NCI-H1930 (cell line): ENCODE measurements around the gene POP7.
"Not testable (repeated sequence)": the region's sequence is repeated elsewhere in the genome, so short reads cannot be mapped to it uniquely, and the experiment has no call there.

Source experiments
- DNase-seq, 2 experiments: peaks; one replicate each; lab custom pipeline; 2025; lab: John Stamatoyannopoulos, UW

The POP7 gene

GRCh38 chr7:100692578-100692961 lies 13.4 kb upstream of the POP7 start:
- no peak for DNase-seq

DNA sequence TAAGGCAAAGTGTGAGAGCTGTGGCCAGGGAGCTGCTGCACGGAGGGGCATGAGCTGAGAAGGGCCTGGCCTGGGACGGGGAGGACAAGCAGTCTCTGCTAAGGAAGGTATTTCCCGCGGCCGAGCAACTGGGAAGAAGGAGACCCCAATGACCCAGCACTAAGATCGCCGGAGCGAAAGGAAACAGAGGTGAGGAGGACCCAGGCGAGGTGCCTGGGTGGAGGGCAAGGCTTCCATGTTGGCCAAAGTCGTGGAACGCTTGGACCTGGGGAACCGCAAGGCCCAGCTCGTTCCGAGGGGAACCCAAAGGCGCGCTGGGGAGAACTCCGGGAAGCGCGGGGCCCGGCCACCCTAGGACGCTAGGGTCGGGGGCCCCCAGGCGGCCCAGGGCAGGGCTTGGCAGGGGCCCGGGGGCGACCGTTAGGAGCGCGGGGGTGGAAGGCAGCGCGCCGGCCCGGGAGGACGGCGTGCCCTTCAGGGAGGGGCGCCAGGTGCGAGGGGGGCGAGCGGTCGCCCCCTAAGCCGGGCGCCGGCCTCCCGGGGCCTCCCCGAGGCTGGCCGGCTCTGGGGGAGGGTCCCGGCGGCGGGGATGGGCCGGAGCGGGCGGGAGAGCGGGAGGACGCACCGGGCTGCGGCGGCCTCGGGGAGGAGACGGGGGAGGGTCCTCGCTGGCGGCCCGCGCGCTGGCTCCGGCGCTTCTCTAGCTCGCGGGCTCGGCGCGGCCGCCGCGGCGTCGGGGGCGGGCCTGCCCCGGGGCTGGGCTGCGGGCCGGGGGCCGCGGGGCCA lies 12.4 kb upstream of the POP7 start:
- no peak for DNase-seq

GRCh38 chr7:100694098-100694745 lies 11.7 kb upstream of the POP7 start, which contains the start of gene GIGYF1:
TSS of gene GIGYF1 (minus strand) at chr7:100694250. CDS start at chr7:100688238, 6,012 bp downstream.
- DNase-seq, result peak; percentile 76 to 80

DNA sequence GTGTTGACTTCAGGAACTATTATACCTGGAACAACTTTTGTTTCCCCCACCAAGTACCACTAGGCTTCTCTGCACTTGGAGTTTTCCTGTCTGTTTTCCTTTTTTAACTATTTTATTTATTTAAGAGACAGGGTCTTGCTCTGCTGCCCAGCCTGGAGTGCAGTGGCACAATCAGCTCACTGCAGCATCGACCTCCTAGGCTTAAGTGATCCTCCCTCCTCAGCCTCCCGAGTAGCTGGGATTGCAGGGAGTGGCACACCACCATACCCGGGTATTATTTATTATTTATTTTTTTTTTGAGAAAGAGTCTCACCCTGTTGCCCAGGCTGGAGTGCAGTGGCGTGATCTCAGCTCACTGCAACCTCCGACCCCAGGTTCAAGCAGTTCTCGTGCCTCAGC lies 9.8 kb upstream of the POP7 start:
- no peak for DNase-seq

DNA sequence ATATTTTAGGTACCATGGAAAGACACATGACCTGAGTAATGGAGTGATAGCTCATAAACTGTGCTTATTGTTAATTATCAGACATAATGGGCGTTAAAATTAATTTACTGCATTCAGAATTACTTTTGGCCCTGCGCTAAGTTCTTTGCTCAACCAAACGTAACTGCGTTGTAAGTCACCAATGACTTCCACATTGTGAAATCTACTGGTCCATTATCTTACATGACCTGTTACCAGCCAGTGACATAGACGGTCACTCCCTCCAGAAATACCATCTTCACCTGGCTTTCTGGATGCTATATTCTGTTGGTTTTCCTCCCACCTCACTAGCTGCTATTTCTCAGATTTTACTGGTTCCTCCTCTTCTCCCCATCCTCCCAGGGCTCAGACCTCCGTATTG lies 6.9 kb upstream of the POP7 start:
- DNase-seq, result no peak

DNA sequence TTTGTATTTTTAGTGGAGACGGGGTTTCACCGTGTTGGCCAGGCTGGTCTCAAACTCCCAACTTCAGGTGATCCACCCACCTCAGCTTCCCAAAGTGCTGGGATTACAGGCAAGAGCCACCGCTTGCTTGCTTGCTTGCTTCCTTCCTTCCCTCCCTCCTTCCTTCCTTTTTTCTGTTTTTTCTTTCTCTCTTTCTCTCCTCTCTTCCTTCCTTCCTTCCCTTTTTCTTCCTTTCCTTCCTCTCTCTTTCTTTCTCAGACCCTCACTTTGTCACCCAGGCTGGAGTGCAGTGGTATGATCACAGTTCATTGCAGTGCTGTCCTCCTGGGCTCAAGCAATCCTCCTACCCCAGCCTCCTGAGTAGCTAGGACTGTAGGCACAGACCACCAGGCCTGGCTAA lies 4.8 kb upstream of the POP7 start:
- not testable (repeated sequence) for DNase-seq

DNA sequence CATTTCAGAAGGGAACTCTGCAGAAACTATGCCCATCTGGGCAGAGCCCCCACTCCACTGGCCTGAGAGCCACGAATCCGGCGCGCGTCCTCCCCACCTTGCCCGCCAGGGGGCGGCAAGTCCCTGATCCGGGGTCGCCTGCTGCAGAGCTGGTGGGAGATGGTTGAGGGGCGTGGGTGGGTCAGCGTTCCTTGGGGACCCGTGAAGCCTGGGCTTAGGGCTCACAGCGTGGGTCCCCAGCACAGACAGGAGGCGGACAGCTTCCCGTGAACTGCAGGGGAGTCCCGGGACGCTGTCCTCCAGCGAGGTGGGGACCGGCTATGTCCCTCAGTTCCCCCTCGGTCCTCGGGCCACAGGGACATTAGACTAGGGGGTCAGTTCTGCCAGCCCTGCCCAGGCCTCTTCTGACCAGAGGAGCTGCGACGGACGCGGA lies 585 bp upstream of the POP7 start:
- DNase-seq, result peak; percentile 70 to 79

- DNase-seq, result no peak
Measured at GRCh38 chr7:100706672-100707311, 871 bp downstream of the POP7 start.

GRCh38 chr7:100708395-100708794 lies 2.5 kb downstream of the POP7 start:
- no peak for DNase-seq

DNA sequence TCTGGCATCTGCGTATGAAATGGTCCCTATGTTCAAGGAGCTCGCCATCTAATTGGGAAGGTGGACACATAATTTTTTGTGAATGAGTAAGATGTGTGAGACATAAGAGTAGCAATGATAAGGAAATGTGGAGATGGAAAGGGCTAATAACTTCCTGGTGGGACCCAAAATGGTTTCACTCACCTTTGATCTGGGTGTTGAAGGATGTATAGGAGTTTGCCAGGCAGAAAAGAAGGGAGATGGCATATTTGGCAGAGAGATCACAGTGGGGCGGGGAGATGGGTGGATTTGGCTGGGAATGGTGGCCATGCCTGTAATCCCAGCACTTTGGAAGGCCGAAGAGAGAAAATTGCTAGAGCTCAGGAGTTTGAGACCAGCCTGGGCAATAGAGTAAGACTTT lies 4.5 kb downstream of the POP7 start:
- no peak for DNase-seq

DNA sequence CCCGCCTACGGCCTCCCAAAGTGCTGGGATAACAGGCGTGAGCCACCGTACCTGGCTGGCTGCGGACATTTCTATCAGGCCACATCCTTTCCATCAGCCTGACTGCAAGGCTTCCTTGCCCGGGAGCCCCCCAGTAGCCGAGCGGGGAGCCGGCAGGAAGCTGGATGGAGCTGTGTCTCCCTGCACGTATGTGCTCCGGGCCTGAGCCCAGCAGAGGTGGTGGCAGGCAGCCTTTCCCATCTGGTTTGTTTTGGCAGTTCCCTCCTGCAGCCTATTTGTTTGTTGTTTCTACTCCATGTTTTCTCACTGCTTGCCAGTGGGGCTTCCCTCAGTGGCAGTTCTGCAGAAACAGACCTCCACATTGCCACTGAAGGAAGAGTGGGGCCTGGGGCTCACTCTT lies 5.4 kb downstream of the POP7 start:
- no peak for DNase-seq

GRCh38 chr7:100714725-100715124 lies 8.8 kb downstream of the POP7 start:
- no peak for DNase-seq

GRCh38 chr7:100717073-100717472 lies 11.2 kb downstream of the POP7 start:
- not testable (repeated sequence) for DNase-seq

DNA sequence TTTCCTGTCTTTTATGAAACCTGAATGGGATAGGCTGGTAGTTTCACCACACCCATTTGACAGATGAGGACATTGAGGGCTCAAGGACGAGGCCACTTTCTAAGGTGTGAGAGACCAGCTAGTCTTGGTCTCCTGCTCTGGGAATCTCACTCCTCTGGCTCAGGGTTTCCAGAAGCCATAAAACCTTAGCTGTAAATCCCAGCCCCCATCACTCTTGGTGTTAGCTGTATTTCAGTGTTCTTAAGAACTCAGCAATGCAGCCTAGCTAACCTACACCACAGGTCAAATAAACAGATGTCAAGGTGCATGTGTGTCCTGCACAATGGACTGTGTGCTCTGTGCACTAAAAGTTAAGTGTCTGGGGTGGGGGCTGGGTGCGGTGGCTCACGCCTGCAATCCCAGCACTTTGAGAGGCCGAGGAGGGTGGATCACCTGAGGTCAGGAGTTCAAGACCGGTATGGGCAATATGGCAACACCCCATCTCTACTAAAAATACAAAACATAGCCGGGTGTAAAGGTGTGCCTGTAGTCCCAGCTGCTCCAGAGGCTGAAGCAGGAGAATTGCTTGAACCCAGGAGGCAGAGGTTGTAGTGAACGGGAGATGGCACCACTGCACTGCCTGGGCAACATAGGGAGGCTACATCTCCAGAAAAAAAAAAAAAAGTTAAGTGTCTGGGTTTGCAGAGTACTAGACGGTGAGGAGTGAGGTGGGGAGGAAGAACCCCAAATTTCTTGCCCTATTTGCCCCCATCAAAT lies 13.8 kb downstream of the POP7 start:
- no peak for DNase-seq

DNA sequence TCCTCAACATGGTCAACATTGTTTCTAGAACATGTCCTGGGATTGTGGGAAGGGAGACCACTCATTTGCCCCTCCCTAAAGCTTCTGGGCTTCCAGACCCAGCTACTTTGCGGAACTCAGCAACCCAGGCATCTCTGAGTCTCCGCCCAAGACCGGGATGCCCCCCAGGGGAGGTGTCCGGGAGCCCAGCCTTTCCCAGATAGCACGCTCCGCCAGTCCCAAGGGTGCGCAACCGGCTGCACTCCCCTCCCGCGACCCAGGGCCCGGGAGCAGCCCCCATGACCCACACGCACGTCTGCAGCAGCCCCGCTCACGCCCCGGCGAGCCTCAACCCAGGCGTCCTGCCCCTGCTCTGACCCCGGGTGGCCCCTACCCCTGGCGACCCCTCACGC lies 14.4 kb downstream of the POP7 start, which contains the start of gene EPO:
EPO (plus strand) TSS at position 190 of the 392 bp plus-strand sequence. CDS start 513 bp downstream, outside the sequence.
- no peak for DNase-seq

GRCh38 chr7:100720671-100721504 lies 15.0 kb downstream of the POP7 start:
- DNase-seq, result no peak

DNA sequence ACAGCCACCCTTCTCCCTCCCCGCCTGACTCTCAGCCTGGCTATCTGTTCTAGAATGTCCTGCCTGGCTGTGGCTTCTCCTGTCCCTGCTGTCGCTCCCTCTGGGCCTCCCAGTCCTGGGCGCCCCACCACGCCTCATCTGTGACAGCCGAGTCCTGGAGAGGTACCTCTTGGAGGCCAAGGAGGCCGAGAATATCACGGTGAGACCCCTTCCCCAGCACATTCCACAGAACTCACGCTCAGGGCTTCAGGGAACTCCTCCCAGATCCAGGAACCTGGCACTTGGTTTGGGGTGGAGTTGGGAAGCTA lies 15.5 kb downstream of the POP7 start:
- no peak for DNase-seq

GRCh38 chr7:100722480-100723212 lies 16.7 kb downstream of the POP7 start:
- DNase-seq, result no peak

DNA sequence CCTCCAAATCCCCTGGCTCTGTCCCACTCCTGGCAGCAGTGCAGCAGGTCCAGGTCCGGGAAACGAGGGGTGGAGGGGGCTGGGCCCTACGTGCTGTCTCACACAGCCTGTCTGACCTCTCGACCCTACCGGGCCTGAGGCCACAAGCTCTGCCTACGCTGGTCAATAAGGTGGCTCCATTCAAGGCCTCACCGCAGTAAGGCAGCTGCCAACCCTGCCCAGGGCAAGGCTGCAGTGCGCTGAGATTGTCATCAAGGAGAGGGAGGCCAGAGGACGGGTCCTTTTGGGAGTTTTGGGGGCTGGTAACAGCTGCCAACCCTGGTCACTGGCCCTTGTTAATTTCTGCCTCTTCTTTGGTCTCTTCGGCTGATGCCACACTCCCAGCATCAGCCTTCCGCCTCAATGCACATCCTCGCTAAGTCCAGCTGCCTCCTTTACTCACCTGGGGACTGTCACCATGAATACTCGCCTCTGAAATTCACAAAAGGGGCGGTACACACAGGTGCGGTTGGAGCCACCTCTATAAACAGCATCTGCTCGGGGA lies 17.9 kb downstream of the POP7 start:
- no peak for DNase-seq

DNA sequence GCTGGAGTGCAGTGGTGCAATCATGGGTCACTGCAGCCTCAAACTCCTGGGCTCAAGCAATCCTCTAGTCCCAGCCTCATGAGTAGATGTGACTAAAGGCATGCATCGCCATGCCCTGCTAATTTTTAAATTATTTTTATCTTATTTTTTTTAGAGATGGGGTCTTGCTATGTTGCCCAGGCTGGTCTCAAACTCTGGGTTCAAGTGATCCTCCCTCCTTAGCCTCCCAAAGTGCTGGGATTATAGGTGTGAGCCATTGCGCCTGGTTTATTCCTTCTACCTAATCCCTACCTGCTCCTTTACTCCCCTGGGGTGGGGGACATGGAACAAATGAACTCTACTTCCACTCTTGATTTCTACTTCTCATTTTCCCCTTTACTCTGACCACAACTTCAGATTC lies 18.4 kb downstream of the POP7 start:
- DNase-seq, result not testable (repeated sequence)
